BJ (cell line): ENCODE data around the gene OPN1SW. TPM values are rescaled to one million over a fixed set of nuclear protein-coding genes. Genes with fewer than 3 reads are reported as not detected.

Source experiments
- CTCF ChIA-PET: fragments of 350-600 bp; formaldehyde crosslinking; extraction: SDS; loops from one replicate; lab custom pipeline; 2021; ENCODE audit warnings: antibody characterized with exemption, inconsistent platforms; lab: Yijun Ruan, JAX
- POLR2A ChIA-PET: fragments of 300-600 bp; sonication (Branson Sonifier 250); formaldehyde crosslinking; extraction: SDS; loops from one replicate; lab custom pipeline; 2021; ENCODE audit warnings: antibody characterized with exemption; lab: Charles Lee
- DNase-seq: peaks from one replicate; pipeline ENCODE4 v3.0.0-alpha.2; 2011; ENCODE audit warnings: low read depth
- H3K27me3 ChIP-seq: 2 replicates; pipeline ENCODE4 v1.6.0; 2011; ENCODE audit warnings: low read length; ENCODE audit not compliant: control insufficient read depth, insufficient read depth
- H3K36me3 ChIP-seq: 2 replicates; pipeline ENCODE4 v1.5.1; 2011; ENCODE audit warnings: low read length; ENCODE audit not compliant: control insufficient read depth, insufficient read depth
- H3K4me3 ChIP-seq: 2 replicates; pipeline ENCODE4 v1.5.1; 2011; ENCODE audit warnings: low read depth, mild to moderate bottlenecking, control low read depth, low read length
- polyA plus RNA-seq: library from polyadenylated mRNA; depleted of rRNA; stranded (reverse); fragments of >200 nt; gene quantifications from 2 replicates; pipeline ENCODE4 v1.2.3, GENCODE V29; 2011
- TF ChIP-seq, protein P1 (sequence below): IDR thresholded peaks from 2 replicates; pipeline ENCODE4 v1.5.1; 2011; ENCODE audit warnings: low read depth, mild to moderate bottlenecking, control low read depth, inconsistent platforms, low read length, moderate library complexity; ENCODE audit not compliant: insufficient read depth

Gene OPN1SW
- polyA plus RNA-seq, 1 experiment: not detected

DNA sequence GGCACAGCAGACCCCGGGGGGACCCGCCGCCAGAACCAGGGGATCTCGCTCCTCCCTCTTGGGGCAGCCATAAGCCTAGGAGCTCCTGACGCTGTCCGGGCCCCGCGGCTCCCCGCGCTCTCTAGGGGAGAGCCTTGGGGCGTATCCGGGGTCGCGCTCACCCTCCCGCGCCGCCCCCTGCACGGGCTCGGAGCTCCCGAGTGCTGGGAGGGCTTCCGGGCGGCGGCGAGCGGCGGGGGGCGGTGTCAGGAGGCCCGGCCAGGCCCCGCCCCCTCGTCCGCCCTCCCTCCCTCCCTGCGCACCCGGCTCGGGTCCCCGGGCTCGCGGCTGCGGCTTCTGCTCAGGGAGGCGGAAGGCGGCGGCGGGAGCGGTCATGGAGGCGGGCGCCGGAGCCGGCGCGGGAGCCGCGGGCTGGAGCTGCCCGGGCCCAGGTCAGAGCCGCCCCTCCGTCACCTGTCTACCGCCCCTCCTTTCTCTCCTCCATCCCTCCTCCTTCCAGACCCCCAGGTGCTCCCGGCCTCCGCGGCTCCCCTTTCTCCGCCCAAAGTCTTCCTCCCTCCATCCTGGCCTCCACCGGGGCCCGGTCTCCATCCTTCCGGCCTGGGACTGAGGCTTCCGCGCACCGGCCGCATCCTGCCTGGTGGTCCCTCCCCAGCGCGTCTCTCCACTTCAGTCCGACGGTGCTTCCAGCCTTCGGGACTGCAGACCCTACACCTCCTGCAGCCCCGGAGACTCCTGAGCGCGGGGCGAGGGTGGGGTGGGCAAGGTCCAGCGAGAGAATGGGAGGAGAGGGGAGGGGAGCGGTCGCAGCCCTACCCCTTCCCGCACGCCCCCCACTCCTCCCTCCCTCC, 15.8 kb upstream of the OPN1SW start, which contains the start of gene CCDC136:
TSS of gene CCDC136 (plus strand) at position 848 of the 851 bp plus-strand sequence. CDS start 444 bp downstream, outside the sequence.
- H3K4me3 ChIP-seq: peak within 1 kb of the TSS; percentile 87
- POLR2A ChIA-PET: no interaction called here
- H3K27me3 ChIP-seq: peaks cover 2% of the 10 kb centered on the region; the same call in 1 of the 2 replicates
- CTCF ChIA-PET: interaction anchor here (0.8 kb wide), 1 partner anchor 35 kb away, joined by 3 read pairs; no protein-coding TSS in a partner anchor
- H3K36me3 ChIP-seq: no peaks in the 10 kb centered on the region; the same call in 1 of the 2 replicates
- no peak for DNase-seq
- TF ChIP-seq, protein P1, sequence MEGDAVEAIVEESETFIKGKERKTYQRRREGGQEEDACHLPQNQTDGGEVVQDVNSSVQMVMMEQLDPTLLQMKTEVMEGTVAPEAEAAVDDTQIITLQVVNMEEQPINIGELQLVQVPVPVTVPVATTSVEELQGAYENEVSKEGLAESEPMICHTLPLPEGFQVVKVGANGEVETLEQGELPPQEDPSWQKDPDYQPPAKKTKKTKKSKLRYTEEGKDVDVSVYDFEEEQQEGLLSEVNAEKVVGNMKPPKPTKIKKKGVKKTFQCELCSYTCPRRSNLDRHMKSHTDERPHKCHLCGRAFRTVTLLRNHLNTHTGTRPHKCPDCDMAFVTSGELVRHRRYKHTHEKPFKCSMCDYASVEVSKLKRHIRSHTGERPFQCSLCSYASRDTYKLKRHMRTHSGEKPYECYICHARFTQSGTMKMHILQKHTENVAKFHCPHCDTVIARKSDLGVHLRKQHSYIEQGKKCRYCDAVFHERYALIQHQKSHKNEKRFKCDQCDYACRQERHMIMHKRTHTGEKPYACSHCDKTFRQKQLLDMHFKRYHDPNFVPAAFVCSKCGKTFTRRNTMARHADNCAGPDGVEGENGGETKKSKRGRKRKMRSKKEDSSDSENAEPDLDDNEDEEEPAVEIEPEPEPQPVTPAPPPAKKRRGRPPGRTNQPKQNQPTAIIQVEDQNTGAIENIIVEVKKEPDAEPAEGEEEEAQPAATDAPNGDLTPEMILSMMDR: 0 out of 2 replicates have a peak, but pooled peaks have one; percentile 3

DNA sequence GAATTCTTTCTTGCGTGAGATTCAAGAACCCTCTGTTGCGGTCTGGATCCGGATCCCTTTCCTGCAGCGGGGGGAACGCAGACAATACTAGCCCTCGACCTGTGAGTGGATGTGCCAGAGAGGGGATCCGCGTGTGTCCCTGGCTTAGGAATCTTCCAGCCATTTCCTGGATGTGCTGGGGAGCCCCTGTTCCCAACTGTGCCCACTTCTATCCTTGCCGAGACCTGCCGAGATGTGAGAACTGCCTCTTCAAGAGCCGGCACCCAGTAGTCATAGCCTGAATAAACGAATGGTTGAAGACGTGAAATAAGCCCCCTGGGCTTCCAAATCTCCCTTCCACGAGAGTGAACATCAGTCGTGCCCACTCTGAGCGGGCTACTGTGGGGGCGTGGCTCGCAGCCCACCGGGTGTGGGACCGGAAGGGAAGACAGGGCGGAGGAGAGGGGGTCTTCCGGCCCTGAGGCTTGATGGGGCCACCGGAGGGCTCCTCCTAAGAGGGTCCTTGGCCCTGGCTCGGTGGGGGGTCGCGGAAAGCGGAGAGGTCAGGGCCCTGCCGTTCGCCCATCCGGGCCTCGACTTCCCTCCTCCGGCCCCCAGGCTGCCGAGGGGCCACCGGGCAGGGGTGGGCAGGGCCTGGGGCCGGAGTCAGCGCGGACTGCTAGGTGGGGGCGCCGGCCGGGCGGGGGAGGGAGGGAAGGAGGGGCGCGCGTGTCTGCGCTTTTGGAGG, 14.9 kb upstream of the OPN1SW start:
- POLR2A ChIA-PET: no interaction called here

DNA sequence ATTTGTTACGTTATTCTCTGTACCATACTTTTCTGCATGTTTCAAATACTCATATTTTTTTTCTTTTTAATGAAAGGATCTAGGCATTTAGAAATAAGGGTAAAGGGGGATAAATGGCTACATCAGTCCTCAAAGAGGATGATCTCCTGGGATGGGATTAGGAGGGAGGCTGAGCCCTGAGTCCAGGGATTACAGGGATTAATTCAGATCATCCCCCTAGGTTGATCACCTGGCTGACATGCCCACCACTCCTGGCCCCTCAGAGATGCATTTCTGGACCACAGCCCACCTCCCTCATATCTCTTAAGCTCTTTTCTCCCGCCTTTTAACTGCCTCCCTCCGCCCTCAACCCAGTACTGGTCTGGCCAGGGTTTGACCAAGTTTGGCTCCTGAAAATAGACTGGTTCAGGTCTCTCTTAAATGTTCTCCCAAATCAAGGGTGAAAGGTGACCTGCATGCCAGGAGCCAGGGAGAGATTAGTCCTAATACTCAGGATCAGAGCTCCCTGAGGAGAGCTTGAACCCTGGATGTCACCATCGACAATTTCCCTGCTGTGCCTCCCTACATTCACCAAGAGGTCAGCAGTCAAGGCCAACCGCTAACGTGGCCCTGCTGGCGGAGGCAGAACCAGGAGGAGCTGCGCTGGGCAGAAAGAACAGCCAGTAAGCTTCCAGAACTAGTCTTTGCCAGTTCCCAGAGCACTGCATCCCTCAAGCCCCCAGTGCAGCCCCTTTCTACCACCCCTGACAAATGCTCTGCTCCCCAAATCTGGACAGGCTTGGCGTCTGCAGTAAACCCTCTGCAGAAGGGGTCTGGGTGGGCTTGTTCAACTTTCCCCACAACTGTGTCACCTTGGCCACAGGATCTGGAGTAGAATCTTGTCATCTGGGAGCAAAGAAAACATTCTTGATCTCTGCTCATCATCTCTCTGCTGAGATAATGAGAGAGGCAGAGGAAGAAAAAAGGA, 13.1 kb upstream of the OPN1SW start:
- TF ChIP-seq, protein P1: no peak
- ChIA-PET CTCF (interaction anchor here (0.6 to 1.1 kb wide), 2 partner anchors 18 to 43 kb away, joined by 3 read pairs; no protein-coding TSS in a partner anchor), POLR2A (no interaction called here)
- peaks cover 2% of the 10 kb centered on the region; the same call in 1 of the 2 replicates for H3K27me3 ChIP-seq
- no peaks in the 10 kb centered on the region for H3K36me3 ChIP-seq
- H3K4me3 ChIP-seq: no peak overlapping the region
- DNase-seq: no peak

More for the DNA sequence above, 14.9 kb upstream of the OPN1SW start:
- Histone ChIP-seq H3K4me3 (peak overlapping the region; percentile 87), H3K27me3 (peaks cover 2% of the 10 kb centered on the region; the same call in 1 of the 2 replicates), H3K36me3 (no peaks in the 10 kb centered on the region; the same call in 1 of the 2 replicates)
- CTCF ChIA-PET: interaction anchor here (0.8 kb wide), 1 partner anchor 34 kb away, joined by 3 read pairs; no protein-coding TSS in a partner anchor
- no peak for DNase-seq
- TF ChIP-seq, protein P1: no peak

DNA sequence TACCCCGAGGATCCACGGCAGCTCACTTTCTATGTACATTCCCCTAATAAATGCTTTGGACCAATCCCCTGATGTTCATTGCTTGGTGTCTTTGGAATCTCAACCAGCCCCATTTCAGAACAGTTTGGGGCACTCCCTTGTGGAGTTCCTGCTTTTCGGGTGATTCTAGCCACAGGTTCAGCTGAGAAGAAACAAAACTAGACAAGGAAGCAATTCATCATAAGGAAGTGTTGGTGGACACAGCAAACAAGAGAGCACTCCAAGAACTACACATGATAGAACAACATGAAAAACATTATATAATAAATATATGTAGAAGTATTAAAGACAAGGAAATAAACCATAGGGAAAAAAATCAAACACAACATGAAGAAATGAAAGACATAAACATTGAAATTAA, 10.1 kb upstream of the OPN1SW start:
- POLR2A ChIA-PET: interaction anchor here (0.6 kb wide), 1 partner anchor 47 kb away, joined by 8 read pairs; no protein-coding TSS in a partner anchor
- Histone ChIP-seq H3K27me3 (peaks cover 2% of the 10 kb centered on the region; the same call in 1 of the 2 replicates), H3K4me3 (no peak overlapping the region), H3K36me3 (no peaks in the 10 kb centered on the region)
- CTCF ChIA-PET: interaction anchor here (1.7 kb wide), 1 partner anchor 19 kb away, joined by 4 read pairs; no protein-coding TSS in a partner anchor
- DNase-seq: no peak
- TF ChIP-seq, protein P1: no peak
